ENCODE data around the gene ADAM10.
"Not testable (repeated sequence)": the region's sequence is repeated elsewhere in the genome, so short reads cannot be mapped to it uniquely, and the experiment has no call there.

Gene ADAM10

GRCh38 chr15:58605931-58606530, 143.5 kb downstream of the ADAM10 start:
- no peak for DNase-seq

DNA sequence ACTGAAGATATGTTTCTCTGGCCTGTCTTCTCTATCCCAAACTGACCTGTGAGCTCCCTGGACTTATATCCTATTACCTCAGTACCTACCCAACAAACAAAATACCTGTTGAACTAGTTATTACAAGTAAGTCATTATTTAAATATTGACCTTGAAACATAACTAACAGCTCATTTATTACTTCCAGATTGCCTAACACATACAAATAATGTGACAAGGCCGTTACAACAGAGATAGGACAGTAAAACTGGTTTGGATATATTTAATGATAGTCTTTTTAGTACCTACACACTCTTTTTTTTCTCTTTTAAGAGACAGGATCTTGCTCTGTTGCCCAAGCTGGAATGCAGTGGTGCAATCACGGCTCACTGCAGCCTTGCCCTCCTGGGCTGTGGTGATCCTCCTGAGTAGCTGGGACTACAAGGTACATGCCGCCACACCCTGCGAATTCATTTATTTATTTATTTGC, 145.0 kb downstream of the ADAM10 start:
- DNase-seq: no peak

DNA sequence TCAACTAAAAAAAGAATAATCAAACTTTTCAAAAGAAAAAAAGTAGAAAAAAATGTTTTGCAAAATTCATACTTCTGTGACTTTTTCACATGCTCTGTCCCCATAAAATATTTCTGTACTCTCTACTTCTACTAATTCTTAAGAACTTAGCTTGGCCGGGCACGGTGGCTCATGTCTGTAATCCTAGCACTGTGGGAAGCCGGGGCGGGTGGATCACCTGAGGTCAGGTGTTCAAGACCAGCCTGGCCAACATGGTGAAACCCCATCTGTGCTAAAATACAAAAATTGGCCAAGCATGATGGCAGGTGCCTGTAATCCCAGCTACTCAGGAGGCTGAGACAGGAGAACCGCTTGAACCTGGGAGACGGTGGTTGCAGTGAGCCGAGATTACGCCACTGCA, 145.6 kb downstream of the ADAM10 start:
- DNase-seq: not testable (repeated sequence)

GRCh38 chr15:58602823-58603222, 146.7 kb downstream of the ADAM10 start:
- DNase-seq: no peak

DNA sequence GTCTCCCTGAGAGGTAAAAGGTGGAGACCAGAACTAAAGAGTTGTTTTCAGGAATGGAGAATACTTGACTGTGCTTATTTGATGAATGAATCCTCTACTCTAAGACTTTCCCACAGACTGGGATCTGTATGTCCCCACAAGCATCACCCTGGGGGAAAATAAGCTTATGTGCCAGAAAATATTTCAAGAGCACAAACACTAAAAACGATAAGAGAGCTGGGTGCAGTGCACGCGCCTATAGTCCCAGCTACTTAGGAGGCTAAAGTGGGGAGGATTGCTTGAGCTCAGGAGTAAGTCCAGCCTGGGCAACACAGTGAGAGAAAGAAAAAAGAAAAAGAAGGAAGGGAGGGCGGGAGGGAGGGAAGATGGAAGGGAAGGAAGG, 150.7 kb downstream of the ADAM10 start:
- no peak for DNase-seq

DNA sequence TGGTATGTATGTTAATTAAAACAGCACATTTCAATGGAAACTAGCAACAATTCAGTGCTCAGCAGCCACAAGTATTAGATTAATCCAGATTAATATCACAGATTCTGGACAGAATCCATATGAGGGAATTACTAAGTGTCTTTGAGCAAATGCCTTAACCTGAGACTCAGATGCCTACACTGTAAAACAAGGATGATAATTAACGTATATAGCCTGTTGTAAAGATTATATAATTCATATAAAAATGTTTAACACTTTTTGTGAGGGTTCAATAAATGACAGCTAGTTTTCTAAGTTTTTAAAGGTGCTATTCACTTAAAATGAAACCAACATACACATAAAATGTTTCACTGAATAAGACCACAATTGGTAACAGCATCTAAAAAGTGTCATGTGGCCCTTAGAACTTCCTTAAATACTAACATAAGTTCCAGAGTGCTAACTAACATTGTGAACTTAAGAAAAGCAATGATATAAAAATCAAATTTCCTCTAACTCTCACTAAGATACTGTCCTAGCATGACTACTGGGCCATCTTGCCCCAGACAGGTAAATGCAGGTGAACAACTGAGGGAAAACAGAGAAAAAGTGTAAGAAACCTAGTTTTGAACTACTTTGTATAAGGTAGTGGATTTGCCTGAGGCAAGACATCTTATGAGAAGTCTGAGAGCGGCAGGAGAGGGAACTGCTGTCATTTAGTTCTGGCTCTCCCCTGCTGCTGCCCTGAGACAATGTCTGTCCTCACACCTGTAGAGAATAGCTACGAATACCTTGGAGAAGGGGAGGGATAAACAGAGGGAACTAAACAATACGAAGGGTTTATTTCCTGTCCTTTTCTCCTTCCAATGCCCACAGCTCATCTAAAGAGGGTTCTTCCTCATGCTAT, 151.3 kb downstream of the ADAM10 start:
- DNase-seq: peak; percentile 33

DNA sequence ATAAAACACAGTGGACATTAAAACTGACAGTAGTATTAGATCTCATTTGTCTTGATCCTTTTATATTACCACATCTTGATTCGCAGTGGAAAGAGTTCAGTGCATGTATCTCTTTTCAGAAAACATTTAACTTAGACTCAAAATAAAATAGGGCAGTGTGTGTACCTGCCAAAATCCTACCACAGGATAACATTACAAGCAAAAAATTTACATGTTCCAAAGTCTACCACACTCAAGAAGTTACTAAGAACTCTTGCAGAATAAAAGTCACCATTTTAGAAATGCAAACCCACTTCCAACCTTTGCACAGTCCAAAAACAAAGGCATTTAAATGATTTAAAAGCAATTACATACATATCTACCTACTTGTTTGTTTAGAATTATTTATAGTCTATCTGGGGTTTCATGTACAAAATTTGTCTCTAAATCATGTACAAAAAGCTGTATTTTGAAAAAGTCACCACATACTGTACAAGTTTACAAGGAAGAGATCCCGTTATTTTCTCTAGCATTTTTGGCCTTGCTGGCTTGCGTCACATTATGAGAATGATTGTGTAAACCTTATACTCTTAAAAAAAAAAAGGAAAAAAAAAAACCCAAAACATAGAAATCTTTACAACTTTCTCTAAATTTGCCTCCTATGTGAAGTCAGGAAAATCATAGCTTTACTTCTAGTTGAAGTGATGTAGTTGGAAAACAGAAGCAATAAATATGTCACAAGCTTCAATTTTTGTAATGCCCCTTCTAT, 153.8 kb downstream of the ADAM10 start:
- DNase-seq: no peak

GRCh38 chr15:58594898-58595297, 154.6 kb downstream of the ADAM10 start:
- no peak for DNase-seq

DNA sequence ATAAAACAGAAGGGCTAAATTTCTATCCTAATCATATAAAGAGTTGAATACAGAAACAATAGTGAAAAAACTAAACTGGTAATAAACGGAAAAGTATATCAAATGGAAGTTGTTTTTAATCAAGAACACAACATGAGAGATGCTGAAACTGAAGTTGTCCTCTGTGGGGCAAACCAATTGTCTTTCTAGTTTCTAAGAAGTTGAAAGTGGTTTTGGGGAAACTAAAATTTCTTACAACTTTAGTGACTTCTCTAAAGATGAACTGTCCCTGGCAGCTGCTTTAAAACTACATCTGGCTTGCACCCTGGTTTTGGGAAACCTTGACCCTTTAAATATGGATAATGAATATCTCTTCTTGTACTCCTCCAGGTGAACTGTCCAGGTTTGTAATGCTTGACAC, 155.6 kb downstream of the ADAM10 start:
- no peak for DNase-seq

- no peak for DNase-seq
Observed at GRCh38 chr15:58590926-58591325, 158.6 kb downstream of the ADAM10 start.

- DNase-seq: no peak
Observed at GRCh38 chr15:58590236-58590635, 159.3 kb downstream of the ADAM10 start.

DNA sequence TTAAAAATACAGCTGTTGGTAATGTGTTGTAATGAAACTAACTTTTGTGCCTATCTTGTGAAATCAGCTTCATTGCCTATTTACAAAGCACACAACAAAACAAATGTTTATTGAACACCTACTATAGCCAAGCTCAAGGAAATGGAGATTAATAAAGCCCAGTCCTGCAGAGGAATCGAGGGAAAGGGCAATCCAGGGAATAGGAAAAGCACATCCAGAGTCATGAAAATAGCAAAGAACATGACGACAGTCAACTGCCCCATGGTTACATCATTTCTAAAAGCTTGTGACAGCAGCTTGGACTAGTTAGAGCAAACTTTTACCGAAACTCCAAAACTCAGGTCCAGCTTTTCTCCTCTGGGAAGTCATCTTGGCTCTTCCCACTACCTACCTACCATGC, 160.5 kb downstream of the ADAM10 start:
- DNase-seq: no peak

GRCh38 chr15:58588096-58588495, 161.4 kb downstream of the ADAM10 start:
- no peak for DNase-seq

DNA sequence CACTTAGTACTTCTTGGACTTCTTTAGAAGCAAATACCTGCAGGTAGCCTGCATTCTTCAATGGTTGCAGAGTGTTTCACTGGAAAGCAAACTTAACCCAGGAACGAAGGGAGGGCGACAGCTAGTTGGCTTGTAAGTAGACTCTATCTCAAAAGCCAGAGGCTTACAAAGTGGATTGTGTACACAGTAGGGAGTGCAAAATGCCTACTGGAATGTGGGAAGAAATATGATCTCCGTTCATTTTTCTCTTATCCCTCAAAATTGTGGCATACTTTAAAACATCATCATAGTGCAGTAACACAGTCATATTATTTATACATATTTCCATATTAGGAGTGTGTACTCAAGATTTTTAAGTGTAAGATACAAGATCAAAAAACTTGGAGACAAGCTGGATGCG, 162.0 kb downstream of the ADAM10 start:
- DNase-seq: no peak

- no peak for DNase-seq
Observed at GRCh38 chr15:58585693-58586443, 163.6 kb downstream of the ADAM10 start.

GRCh38 chr15:58584789-58585461, 164.6 kb downstream of the ADAM10 start:
- DNase-seq: no peak

- DNase-seq: no peak
Observed at GRCh38 chr15:58583171-58583908, 166.2 kb downstream of the ADAM10 start.

- no peak for DNase-seq
Observed at GRCh38 chr15:58582160-58582559, 167.3 kb downstream of the ADAM10 start.

- DNase-seq: no peak
Observed at GRCh38 chr15:58576657-58577056, 172.8 kb downstream of the ADAM10 start.

DNA sequence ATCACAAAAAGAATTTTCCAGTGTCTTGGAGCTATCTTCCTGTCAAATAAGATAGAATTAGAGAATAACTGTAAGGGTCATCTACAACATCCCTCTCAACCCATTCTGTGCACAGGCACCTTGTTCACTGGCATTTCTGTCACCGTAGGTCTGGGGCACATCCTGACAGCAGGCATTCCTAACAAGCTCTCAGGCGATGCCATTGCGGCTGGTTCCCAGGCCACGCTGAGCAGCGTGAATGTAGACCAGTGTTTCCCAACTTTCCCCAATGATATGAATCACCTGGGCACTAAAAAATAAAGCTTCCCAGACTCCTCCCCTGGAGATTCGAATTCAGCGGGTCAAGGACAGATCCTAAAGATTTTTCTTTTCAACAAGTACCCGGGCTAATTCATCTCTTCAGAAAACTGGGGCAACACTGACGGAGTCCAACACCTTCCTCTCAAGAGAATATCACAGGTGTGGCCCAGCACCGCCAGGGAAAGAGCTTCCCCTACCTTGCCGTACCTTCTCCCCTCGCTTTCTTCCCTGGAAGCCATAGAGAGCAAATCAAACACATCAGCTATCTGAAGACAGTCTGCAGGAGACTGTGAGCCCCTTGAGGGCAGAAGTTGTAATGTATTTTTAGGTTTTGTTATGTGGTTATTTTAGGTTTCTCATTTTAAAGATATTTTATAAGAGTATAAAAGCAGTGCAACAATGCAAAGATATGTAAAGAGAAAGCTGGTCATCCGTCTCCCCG, 174.3 kb downstream of the ADAM10 start:
- no peak for DNase-seq

DNA sequence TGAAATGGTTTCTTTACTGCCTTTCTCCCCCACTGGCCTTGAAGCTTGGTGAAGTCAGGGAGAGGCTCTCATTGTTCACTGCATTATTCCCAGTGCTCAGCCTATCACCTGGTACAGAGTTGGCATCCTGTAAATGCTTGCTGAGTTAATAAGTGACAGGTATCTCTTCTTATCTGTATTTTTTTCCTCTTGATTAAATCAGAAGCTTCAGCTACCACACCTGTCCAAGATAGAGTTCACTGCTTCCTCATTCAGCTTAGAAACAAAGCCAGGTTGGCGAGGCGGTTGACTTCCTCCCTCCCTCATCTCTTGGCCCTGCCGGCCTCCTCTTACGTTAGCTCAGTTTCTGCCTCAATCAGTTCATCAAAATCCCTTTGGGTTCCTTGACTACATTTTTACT, 174.9 kb downstream of the ADAM10 start:
- DNase-seq: no peak

Data from NCI-H2029 (cell line).